SK-N-MC (cell line): ENCODE results near the gene ISLR.

Source experiments
- EZH2 ChIP-seq: fragments of 200-600 bp; sonication (generic); IDR thresholded peaks from one replicate; pipeline ENCODE4 v1.6.1; 2017; ENCODE audit warnings: antibody characterized with exemption
- FOXP2 ChIP-seq: optimal IDR thresholded peaks from 2 replicates; pipeline ENCODE3; 2011; ENCODE audit warnings: mild to moderate bottlenecking, moderate library complexity; ENCODE audit not compliant: insufficient read depth; ENCODE audit errors: extremely low read length, control extremely low read depth
- POLR2AphosphoS5 ChIP-seq: IDR thresholded peaks from 2 replicates; pipeline ENCODE4 v1.6.1; 2012; ENCODE audit warnings: mild to moderate bottlenecking, low read depth, low read length, borderline replicate concordance

DNA sequence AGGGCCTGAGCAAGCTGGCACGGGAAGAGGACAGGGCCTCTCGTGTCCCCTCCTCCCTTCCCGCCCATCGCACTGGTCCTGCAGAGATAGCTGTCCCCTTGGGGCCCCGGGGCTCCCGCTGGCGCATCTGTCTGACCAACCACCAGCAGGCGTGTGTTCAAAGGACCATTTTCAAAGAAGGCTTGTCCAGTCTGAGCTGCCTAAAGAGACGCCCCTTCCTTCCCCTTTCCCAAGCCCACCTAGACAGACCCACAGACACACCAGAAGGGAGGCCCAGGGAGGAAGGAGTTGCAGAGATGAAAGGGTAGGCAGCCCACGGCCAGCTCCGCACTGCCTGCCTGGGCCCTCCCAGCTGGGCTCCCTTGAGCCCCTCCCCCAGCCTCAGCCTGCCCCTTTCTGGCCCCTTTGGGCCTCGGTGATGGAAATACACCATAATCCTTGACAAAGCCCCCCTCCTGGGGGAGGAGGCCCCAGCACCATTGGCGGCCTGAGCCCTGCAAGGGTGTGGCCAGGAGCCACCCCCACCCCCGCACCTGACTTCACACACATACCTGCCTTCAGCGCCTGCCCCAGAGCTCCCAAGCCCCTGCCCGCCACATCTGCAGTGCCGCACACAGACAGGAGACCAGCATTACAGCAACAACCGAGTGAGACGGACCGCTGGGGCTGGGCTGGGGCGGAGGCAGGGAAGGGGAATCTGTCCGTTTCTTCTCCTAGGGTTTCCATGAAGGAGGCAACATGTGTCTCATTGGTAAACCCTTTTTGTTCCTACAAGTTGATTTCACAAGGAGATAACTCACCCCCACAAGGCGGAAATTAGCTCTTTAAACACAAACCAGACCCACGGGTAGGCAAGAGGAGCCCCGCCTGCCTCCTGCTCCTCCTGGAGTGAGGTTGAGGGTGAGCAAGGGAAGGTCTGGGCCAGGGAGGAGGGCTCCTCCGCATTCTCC lies 29.2 kb downstream of the ISLR start, which contains the start of gene STRA6:
- no peak for TF ChIP-seq EZH2
- TF ChIP-seq POLR2AphosphoS5: peak; percentile 50
- peak; percentile 37 for TF ChIP-seq FOXP2
